SK-N-SH treated with all-trans-retinoic acid at 6 μM for 48 hours (cell line): ENCODE data around the gene CLPTM1L.

ENCODE experiments used
- ATAC-seq: fragments of 200-7000 bp; cut with Tn5 transposase; 3 replicates; pipeline ENCODE4 v1.9.1; 2020; ENCODE audit warnings: mild to moderate bottlenecking, moderate library complexity
- ARNTL ChIP-seq: fragments of 450-650 bp; formaldehyde crosslinking; IDR thresholded peaks from 2 replicates; pipeline ENCODE4 v1.5.0; 2020; ENCODE audit warnings: low read depth, mild to moderate bottlenecking, moderate library complexity, borderline replicate concordance
- BACH2 ChIP-seq: fragments of 250-450 bp; sonication (Bioruptor Pico); IDR thresholded peaks from 2 replicates; pipeline ENCODE4 v1.9.0; 2021; ENCODE audit warnings: mild to moderate bottlenecking, borderline replicate concordance
- GLIS3 ChIP-seq: fragments of 250-450 bp; sonication (Bioruptor Pico); IDR thresholded peaks from 2 replicates; pipeline ENCODE4 v1.5.0; 2020; ENCODE audit warnings: mild to moderate bottlenecking, moderate library complexity
- ISL1 ChIP-seq: fragments of 250-450 bp; sonication (Bioruptor Pico); IDR thresholded peaks from 2 replicates; pipeline ENCODE4 v2.1.2; 2022; ENCODE audit warnings: mild to moderate bottlenecking, moderate library complexity
- OSR1 ChIP-seq: fragments of 250-450 bp; sonication (Bioruptor Pico); IDR thresholded peaks from 2 replicates; pipeline ENCODE4 v1.8.0; 2022; ENCODE audit warnings: moderate library complexity, mild to moderate bottlenecking, inconsistent platforms
- SNAI2 ChIP-seq: fragments of 250-450 bp; sonication (Bioruptor Pico); IDR thresholded peaks from 2 replicates; pipeline ENCODE4 v1.5.0; 2020; ENCODE audit warnings: mild to moderate bottlenecking, moderate library complexity
- TCF4 ChIP-seq: fragments of 250-450 bp; sonication (Bioruptor Pico); IDR thresholded peaks from 2 replicates; pipeline ENCODE4 v1.8.0; 2021; ENCODE audit warnings: mild to moderate bottlenecking, moderate library complexity, borderline replicate concordance
- TOX ChIP-seq: fragments of 250-450 bp; sonication (Bioruptor Pico); IDR thresholded peaks from 2 replicates; pipeline ENCODE4 v1.8.0; 2021; ENCODE audit warnings: mild to moderate bottlenecking, moderate library complexity, borderline replicate concordance
- ZC3H10 ChIP-seq: fragments of 250-450 bp; sonication (Bioruptor Pico); IDR thresholded peaks from 2 replicates; pipeline ENCODE4 v1.5.1; 2021; ENCODE audit warnings: mild to moderate bottlenecking, moderate library complexity
- ZFP3 ChIP-seq: fragments of 250-450 bp; sonication (Bioruptor Pico); IDR thresholded peaks from 2 replicates; pipeline ENCODE4 v1.5.0; 2020; ENCODE audit warnings: mild to moderate bottlenecking, moderate library complexity
- ZFP30 ChIP-seq: fragments of 450-650 bp; formaldehyde crosslinking; IDR thresholded peaks from 2 replicates; pipeline ENCODE4 v1.5.0; 2022; ENCODE audit warnings: mild to moderate bottlenecking, moderate library complexity
- ZNF565 ChIP-seq: fragments of 450-650 bp; formaldehyde crosslinking; conservative IDR thresholded peaks from 2 replicates; pipeline ENCODE4 v1.5.0; 2020; ENCODE audit warnings: low read depth, mild to moderate bottlenecking, moderate library complexity
- ZNF70 ChIP-seq: fragments of 450-650 bp; formaldehyde crosslinking; IDR thresholded peaks from 2 replicates; pipeline ENCODE4 v1.5.0; 2020; ENCODE audit warnings: mild to moderate bottlenecking, moderate library complexity
- ZNF8 ChIP-seq: fragments of 450-650 bp; formaldehyde crosslinking; IDR thresholded peaks from 2 replicates; pipeline ENCODE4 v1.5.0; 2020; ENCODE audit warnings: mild to moderate bottlenecking, moderate library complexity
- TF ChIP-seq, protein P1 (sequence below): fragments of 250-450 bp; sonication (Bioruptor Pico); IDR thresholded peaks from 2 replicates; pipeline ENCODE4 v1.5.1; 2021; ENCODE audit warnings: mild to moderate bottlenecking, moderate library complexity
- TF ChIP-seq, protein P2 (sequence below): fragments of 250-450 bp; sonication (Bioruptor Pico); IDR thresholded peaks from 2 replicates; pipeline ENCODE4 v1.8.0; 2020; ENCODE audit warnings: mild to moderate bottlenecking, moderate library complexity, borderline replicate concordance
- TF ChIP-seq, protein P3 (sequence below): fragments of 250-450 bp; sonication (Bioruptor Pico); IDR thresholded peaks from 2 replicates; pipeline ENCODE4 v1.8.0; 2021; ENCODE audit warnings: low read depth, mild to moderate bottlenecking, moderate library complexity, borderline replicate concordance

The CLPTM1L gene

DNA sequence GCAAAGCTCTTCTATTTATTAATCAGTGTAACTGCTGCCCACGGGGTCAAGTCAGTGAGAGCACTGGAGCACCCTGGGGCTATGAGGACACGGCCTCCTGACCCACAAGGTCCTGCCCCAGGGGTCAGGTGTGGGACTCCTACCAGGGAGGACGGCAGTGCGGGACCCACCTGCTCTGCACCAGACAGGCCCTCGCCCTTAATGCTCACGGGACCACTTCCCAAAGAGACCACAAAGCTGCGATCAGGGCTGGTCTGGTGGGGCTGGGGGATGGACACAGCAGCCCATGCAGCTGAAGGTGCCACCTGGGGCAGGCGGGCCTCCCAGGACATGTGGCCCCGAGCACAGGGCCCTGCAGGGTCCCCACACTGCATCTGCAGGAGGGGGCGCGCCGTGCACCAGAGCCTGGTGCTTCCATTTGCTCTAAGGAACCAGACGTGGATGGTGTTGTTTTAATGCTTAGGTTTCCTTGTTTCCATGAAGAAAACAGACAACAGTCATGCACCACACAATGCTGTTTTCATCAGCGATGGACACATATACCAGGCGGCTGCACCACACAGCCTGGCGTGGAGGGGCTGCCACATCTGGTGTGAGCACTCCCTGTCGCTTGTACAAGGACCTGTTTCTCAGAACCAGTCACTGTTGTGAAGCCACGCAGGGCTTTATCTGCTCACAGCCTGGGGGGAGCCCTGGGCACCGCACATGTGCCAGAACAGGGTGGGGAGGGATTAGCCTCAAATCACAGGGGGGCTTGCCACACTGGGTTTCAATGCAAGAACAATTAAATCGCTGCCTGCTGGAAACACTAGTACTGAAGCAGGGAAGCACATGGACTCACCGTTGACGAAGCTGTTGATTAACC is 22.6 kb downstream of the CLPTM1L start:
- no peak for ATAC-seq
- TF ChIP-seq, protein P1, sequence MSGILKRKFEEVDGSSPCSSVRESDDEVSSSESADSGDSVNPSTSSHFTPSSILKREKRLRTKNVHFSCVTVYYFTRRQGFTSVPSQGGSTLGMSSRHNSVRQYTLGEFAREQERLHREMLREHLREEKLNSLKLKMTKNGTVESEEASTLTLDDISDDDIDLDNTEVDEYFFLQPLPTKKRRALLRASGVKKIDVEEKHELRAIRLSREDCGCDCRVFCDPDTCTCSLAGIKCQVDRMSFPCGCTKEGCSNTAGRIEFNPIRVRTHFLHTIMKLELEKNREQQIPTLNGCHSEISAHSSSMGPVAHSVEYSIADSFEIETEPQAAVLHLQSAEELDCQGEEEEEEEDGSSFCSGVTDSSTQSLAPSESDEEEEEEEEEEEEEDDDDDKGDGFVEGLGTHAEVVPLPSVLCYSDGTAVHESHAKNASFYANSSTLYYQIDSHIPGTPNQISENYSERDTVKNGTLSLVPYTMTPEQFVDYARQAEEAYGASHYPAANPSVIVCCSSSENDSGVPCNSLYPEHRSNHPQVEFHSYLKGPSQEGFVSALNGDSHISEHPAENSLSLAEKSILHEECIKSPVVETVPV (CRISPR knock-in tag): no peak
- TF ChIP-seq ARNTL (CRISPR knock-in tag) (no peak), SNAI2 (CRISPR knock-in tag) (no peak), TOX (CRISPR knock-in tag) (no peak), ZNF565 (CRISPR knock-in tag) (no peak)
- TF ChIP-seq, protein P2, sequence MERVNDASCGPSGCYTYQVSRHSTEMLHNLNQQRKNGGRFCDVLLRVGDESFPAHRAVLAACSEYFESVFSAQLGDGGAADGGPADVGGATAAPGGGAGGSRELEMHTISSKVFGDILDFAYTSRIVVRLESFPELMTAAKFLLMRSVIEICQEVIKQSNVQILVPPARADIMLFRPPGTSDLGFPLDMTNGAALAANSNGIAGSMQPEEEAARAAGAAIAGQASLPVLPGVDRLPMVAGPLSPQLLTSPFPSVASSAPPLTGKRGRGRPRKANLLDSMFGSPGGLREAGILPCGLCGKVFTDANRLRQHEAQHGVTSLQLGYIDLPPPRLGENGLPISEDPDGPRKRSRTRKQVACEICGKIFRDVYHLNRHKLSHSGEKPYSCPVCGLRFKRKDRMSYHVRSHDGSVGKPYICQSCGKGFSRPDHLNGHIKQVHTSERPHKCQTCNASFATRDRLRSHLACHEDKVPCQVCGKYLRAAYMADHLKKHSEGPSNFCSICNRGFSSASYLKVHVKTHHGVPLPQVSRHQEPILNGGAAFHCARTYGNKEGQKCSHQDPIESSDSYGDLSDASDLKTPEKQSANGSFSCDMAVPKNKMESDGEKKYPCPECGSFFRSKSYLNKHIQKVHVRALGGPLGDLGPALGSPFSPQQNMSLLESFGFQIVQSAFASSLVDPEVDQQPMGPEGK (CRISPR knock-in tag): no peak

DNA sequence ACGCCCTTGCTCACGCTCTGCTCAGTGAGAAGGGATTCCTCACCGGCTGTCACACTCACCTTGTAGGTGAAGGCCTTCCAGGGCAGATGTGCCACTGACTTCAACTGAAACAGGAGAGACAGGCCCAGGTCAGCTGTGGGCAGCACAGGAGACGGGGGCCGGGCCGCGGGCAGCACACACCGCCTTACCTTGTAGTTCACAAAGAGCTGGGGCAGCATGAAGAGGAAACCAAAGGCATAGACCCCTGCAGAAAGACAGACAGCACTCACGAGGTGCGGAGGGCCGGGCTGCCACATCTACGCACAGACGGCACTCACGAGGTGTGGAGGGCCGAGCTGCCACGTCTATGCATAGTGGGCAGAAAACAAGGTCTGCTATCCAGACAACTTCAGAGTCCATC is 23.3 kb downstream of the CLPTM1L start:
- ATAC-seq: no peak
- TF ChIP-seq ARNTL (CRISPR knock-in tag) (no peak), ISL1 (CRISPR knock-in tag) (no peak), ZNF70 (CRISPR knock-in tag) (no peak), SNAI2 (CRISPR knock-in tag) (no peak), ZFP30 (CRISPR knock-in tag) (no peak), OSR1 (CRISPR knock-in tag) (no peak), TCF4 (CRISPR knock-in tag) (no peak)
- TF ChIP-seq, protein P3, sequence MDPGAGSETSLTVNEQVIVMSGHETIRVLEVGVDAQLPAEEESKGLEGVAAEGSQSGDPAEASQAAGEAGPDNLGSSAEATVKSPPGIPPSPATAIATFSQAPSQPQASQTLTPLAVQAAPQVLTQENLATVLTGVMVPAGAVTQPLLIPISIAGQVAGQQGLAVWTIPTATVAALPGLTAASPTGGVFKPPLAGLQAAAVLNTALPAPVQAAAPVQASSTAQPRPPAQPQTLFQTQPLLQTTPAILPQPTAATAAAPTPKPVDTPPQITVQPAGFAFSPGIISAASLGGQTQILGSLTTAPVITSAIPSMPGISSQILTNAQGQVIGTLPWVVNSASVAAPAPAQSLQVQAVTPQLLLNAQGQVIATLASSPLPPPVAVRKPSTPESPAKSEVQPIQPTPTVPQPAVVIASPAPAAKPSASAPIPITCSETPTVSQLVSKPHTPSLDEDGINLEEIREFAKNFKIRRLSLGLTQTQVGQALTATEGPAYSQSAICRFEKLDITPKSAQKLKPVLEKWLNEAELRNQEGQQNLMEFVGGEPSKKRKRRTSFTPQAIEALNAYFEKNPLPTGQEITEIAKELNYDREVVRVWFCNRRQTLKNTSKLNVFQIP (CRISPR knock-in tag): no peak

DNA sequence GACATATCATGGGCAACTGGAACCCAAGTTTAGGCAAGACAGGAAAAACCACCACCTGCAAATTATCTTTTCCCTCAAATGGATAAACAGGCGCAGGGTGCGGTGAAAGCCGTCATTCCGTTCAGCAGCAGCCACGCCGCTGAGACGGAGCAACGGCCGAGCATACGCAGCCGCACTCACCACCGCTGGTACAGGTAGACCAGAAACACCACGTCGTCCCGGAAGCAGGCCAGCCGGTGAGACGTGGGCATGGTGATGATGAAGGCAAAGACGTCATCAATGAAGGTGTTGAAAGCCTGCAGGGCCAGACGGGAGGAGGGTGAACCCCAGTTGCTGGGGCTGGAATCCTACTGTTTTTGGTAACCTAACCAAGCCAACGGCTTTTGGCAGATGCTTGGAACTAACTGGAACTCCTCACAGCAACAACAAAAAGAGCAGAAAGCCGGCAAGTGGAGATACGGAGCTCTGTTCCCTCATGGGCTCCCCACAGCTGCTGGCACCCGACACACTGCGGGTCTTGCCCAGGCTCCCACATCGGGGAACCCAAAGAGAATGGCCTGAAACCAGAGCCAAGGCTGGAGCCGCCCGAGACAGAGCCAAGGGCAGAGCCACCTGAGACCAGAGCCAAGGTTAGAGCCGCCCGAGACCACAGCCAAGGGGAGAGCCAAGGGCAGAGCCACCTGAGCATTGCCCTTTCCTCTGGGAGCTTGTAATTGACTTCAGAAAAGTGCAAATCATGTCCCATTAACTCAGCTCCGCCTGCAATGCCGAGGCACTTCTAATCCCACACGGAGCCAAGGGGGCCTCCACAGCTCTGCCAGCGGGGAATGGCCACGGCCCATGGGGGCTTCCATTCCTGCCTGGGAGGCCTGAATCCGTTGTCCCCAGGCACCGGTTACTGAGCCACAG is 24.2 kb downstream of the CLPTM1L start:
- TF ChIP-seq TCF4 (CRISPR knock-in tag): no peak
- TF ChIP-seq ZC3H10 (CRISPR knock-in tag): no peak
- TF ChIP-seq, protein P2 (CRISPR knock-in tag): no peak
- TF ChIP-seq ISL1 (CRISPR knock-in tag): no peak
- no peak for TF ChIP-seq GLIS3 (CRISPR knock-in tag)
- TF ChIP-seq BACH2 (CRISPR knock-in tag): no peak
- no peak for TF ChIP-seq ZFP30 (CRISPR knock-in tag)
- TF ChIP-seq ZNF565 (CRISPR knock-in tag): no peak
- ATAC-seq: no peak

DNA sequence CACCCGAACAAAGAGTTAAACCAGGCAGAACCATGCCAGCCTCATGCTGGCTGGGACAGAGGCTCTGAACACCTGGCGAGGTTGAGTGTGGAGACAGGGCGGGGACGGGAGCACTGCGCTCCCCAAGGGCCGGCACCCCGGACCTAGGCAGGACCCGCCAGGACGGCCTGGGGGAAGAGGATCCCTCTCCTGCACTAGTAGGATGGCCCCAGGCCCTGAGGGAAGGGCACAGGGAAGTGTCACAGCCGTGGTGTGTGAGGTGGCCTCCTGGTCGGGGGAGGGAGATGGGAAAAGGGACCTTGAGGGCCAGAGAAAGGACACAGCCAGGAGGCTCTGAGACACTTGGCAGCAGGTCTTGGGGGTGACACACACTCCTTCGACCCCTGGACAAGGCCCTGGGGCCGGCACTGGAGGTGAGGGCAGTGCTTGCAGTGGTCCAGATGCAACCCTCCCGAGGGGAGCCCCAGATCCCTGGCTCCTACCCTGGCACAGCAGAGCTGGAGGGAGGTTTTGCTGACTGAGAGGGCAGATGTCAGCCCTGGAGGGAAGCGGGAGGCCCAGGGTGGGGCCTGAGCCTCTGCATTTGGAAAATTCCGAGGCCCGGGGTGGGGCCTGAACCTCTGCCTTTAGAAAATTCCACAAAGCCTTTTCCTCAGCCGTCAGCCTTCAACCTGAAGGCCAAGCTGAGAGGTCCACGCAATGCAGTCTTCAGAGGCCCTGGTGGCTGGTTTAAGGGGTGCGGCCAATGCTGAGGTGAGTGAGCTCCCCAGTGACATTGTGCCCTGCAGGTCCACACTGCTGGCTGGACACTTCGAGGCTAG is 25.3 kb downstream of the CLPTM1L start:
- TF ChIP-seq ZNF8 (CRISPR knock-in tag) (no peak), ZFP30 (CRISPR knock-in tag) (no peak), ARNTL (CRISPR knock-in tag) (no peak), ZFP3 (CRISPR knock-in tag) (no peak), BACH2 (CRISPR knock-in tag) (no peak), ISL1 (CRISPR knock-in tag) (no peak), ZC3H10 (CRISPR knock-in tag) (no peak), ZNF565 (CRISPR knock-in tag) (no peak), TOX (CRISPR knock-in tag) (no peak)
- TF ChIP-seq, protein P2 (CRISPR knock-in tag): no peak
- TF ChIP-seq, protein P3 (CRISPR knock-in tag): no peak

More for the DNA sequence above, 25.3 kb downstream of the CLPTM1L start:
- no peak for ATAC-seq
